Activated CD4-positive, alpha-beta T cell treated with anti-CD3 and anti-CD28 coated beads, Interleukin-2, Interleukin-4, amounts not matched to agents 100 ng/mL and 50 ng/mL, durations not matched to agents 16 hours and 8 hours (primary cell): ENCODE data around the gene TNFSF15.
"Not testable (repeated sequence)": the region's sequence is repeated elsewhere in the genome, so short reads cannot be mapped to it uniquely, and the experiment has no call there.

Source experiments
- DNase-seq: peaks from one replicate; pipeline ENCODE4 v3.0.0-alpha.2; 2020; ENCODE audit warnings: low spot score

Gene TNFSF15

DNA sequence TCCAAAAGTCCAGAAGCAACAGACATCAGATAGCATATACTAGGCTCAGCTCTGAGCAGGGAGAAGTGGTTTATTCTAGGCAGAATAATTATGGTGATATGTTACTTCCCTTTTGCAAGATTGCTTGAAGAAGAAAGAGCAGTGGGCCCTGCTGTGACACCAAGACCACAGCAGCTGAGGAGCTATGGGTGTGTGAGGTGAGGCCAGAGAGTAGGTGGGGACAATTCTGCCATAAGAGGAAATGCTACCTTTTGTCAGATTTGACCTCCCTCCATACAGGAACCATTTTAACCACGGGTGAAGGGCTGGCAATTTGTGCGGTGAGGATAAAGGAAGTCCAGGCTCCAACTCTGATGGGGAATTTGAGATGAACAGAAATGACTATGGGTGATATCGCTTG, 51.3 kb downstream of the TNFSF15 start:
- no peak for DNase-seq

DNA sequence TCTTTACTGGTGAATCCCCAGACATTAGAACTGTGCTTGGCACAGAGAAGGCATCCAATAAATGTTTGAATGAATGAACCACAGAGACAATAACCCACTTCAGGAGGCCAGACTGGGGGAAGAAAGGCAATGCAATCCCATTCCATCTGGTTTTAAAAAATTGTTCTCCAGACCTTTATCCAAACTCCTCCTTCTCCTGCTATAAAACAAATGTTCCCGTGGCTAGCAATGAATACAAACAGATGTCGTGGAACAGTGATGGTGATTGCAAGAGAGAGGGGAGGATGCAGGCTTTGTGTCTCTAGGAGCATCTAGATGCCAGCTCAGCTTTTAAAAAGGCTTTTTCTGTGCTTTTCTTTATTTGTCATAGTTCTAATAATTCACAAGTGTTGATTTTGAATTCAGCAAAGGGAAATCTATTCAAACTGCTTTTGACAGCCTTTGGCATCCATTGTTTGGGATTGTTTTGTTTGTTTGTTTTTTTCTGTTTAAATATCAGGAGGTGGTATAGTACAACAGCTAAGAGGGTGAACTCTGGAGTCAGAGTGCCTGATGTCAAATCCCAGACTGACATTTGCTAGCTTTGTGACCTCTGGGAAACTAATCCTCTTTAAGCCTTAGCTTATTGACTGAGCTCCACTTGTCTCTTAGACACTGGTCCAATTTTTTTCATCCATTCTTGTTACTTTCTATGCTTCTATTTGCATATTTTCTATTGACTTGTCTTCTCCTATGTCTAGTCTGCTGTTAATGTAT, 59.1 kb downstream of the TNFSF15 start:
- DNase-seq, result no peak

DNA sequence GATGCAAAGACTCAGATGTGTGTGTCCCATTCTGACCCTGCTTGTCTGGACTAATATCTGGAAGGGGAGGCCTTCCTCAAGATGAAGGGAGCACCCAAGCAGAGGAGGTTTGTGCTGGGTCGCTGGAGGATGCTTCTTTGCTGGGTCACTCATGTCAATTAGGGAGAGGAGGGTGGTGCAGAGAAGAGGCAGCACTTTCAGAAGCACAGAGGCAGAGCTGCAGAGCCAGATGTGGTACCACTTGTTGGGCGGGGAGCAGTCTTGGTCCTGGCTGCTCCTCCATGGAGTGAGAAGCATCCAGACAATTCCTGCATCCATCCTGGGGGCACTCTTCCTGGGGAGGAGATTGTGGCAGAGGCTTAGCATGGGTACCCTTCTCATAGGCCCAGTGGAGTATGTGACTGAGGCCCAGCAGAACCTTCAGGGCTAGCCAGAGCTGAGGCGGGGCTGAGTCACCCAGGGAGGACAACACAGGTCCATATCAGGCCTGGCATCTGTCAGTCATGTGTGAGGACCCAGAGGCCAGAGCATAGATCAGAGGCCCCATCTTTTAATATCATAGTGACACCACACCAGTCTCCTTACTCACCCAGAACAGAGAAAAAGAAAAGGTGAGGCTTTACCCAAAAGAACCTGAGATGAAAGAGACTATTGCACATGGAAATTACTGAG, 59.8 kb downstream of the TNFSF15 start:
- no peak for DNase-seq

DNA sequence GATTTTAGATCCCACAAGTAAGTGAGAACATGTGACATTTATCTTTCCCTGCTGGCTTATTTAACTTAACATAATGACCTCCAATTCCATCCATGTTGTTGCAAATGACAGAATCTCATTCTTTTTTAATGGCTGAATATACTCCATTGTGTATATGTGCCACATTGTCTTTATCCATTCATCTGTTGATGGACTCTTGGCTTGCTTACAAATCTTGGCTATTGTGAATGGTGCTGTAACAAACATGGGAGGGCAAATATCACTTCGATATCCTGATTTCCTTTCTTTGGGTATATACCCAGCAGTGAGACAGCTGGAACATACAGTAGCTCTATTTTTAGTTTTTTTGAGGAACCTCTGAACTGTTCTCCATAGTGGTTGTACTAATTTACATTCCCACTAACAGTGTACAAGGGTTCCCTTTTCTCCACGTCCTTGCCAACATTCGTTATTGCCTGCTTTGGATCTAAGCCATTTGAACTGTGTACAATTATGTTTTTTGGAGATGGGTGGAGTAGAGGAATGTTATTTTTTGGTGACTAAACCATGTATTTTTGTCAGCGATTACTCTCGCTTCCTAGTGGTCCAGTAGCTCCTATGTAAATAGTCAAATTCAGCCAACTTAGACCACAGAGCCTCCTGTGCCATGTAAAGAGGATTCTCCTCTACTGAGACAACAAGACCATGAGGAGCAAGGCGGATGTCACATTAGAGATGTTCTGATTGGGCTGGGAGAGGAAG, 60.6 kb downstream of the TNFSF15 start:
- DNase-seq, result no peak

DNA sequence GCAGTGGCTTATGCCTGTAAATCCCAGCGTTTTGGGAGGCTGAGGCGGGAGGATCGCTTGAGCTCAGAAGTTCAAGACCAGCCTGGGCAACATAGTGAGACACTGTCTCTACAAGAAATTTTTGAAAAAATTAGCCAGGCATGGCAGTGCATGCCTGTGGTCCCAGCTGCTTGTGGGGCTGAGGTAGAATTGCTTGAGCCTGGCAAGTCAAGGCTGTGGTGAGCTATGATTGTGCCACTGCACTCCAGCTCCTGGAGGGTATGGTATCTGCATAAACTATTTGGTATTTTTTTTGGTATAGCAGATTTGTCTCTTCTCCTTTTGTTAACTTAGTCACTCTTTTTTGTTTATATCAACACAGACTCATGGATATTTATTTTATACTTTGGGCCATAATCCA, 62.4 kb downstream of the TNFSF15 start:
- DNase-seq, result no peak

DNA sequence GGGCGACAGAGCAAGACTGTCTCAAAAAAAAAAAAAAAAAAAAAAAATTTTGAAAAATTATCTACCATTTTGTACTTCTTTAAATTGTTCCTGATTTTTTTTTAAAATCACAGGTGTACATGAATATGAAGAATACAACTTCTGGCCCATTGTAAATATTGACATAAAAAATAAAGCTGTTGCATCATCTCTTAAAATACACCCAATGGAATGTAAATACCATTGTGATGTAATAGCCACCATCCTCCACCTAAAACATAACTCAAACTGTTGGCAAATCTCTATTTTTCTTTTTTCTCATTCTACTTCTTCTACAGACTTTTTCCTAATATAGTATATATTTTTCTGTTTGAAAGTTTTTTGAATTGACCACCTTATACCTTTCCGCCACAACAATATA, 62.9 kb downstream of the TNFSF15 start:
- no peak for DNase-seq

DNA sequence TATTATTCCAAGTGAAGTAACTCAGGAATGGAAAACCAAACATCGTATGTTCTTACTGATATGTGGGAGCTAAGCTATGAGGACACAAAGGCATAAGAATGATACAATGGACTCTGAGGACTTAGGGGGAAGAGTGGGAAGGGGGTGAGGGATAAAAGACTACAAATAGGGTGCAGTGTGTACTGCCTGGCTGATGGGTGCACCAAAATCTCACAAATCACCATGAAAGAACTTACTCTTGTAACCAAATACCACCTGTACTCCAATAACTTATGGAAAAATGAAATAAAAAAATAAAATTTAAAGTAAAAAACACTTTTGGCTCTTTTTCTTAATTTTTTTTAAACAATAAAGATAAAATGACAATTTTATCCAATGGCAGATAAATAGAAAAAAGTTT, 64.3 kb downstream of the TNFSF15 start:
- not testable (repeated sequence) for DNase-seq

DNA sequence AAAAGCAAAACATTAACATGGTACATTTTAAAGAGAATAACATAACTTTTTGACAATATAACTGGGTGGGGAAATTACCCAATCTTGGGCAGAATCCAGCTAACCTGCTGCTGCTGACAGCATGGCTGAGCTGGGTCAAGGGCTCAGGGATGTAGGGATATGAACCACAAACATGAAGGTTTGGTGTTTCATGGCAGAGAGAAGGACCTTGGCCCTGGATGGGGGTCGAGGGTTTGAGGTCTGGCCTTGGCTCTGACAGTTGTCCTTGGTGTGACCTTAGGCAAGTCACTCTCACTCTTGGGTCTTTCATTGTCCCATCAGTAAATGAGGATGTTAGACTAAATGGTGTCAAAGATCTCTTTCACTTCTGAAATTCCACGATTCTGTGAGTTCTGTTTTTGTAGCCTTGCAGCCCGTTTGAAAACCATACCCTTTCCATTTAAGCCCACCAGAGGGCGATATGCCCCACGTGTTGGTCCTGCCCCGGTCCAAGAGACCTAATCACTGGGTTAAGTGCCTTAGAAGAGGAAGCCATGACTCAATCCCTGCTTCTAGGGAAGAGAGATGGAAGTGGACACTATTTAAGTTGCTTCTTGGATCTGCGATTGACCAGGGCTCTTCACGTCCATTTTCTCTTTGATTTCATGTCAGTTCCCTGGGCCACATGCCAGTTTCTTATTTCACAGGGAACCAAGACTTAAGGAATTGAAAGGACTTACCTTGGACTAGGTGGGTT, 67.1 kb downstream of the TNFSF15 start:
- peak; percentile 81 for DNase-seq

DNA sequence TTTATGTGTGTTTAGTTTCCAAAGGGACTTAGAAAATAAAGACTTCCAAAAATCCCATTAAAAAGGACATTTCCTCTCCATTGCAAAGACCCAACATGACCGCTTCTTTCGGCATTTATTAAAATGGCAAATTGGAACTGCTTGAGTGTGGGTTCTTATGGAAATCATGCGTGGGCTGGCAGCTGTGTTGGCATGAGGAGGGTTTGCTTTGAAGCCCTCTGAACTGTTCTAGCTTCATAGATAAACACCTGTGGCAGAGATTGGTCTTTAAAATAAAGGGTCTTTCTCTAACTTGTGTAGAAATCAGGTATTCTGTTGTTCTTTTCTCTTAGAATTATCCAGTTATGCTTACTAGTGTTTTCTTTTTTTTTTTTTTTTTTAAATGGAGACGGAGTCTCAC, 68.0 kb downstream of the TNFSF15 start:
- DNase-seq, result no peak

DNA sequence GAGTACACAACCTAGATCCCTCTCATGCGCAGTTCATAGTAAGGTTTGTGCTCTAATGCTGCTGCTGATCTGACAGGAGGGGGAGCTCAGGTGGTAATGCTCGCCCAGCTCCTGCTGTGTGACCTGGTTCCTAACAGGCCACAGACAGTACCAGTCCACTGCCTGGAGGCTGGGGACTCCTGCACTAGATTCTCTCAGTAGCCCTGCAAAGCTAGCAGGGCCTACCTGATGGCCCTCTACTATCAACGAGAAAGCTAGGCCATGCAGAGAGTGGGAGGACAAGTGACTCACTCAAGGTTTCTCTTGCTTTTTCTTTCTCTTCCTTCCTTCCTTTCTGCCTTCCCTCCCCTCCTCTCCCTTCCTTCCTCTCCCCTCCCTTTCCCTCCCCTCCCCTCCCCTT, 68.7 kb downstream of the TNFSF15 start:
- peak; percentile 18 for DNase-seq

DNA sequence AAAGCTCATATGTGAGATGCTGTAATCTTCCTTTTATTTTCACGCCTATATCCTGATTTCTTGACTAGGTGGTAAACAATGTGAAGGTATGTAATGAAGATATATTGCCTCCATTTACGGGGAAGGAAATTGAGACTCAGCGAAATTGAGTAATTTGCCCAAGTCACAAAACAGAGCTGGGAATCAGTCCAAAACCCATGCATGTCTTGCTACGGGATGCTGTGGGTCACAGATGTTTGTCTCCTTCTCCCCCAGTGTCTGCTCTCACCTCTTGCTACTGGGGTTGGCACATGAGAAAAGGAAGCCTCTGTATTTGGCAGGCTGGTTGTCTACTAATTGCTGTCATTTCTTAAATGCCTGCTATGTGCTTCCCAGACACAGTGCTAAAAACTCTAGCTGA, 70.1 kb downstream of the TNFSF15 start:
- no peak for DNase-seq

DNA sequence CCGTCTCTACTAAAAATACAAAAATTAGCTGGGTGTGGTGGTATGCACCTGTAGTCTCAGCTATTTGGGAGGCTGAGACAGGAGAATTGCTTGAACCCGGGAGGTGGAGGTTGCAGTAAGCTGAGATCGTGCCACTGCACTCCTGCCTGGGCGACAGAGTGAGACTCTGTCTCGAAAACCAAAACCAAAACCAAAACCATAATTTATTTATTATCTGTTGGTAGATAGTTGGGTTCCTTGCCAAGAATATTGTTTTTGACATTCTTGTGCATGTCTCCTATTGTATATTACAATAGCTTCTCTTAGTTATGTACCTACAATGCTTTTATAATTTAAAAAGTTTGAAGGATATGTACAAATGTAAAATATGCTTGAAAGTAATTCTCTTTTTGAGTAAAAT, 70.7 kb downstream of the TNFSF15 start:
- not testable (repeated sequence) for DNase-seq
